DND-41 (cell line): ENCODE data around the gene SLC2A13.

ENCODE experiments used
- ATAC-seq: fragments of 200-7000 bp; cut with Tn5 transposase; 3 replicates; pipeline ENCODE4 v1.9.1; 2021; ENCODE audit warnings: low read depth; ENCODE audit not compliant: insufficient read depth
- DNase-seq: peaks from one replicate; pipeline ENCODE4 v3.0.0-alpha.2; 2020
- H2AFZ ChIP-seq: 2 replicates; pipeline ENCODE4 v1.6.0; 2012; ENCODE audit warnings: low read depth, low read length
- H3K27ac ChIP-seq: 2 replicates; pipeline ENCODE4 v1.5.1; 2012; ENCODE audit warnings: low read length, inconsistent platforms
- H3K27me3 ChIP-seq: fragments of 200-600 bp; sonication (generic); 2 replicates; pipeline ENCODE4 v1.6.0; 2012; ENCODE audit warnings: low read length, mild to moderate bottlenecking, inconsistent platforms; ENCODE audit not compliant: insufficient read depth, poor library complexity
- H3K36me3 ChIP-seq: 2 replicates; pipeline ENCODE4 v1.5.1; 2012; ENCODE audit warnings: low read length, inconsistent platforms; ENCODE audit not compliant: insufficient read depth
- H3K4me1 ChIP-seq: 2 replicates; pipeline ENCODE4 v1.5.1; 2012; ENCODE audit warnings: mild to moderate bottlenecking, low read length; ENCODE audit not compliant: insufficient read depth
- H3K4me2 ChIP-seq: 2 replicates; pipeline ENCODE4 v1.6.0; 2012; ENCODE audit warnings: mild to moderate bottlenecking, moderate library complexity, low read length, inconsistent platforms; ENCODE audit not compliant: insufficient read depth
- H3K4me3 ChIP-seq, 2 experiments: fragments of 200-600 bp in 1 of 2; shearing (Covaris generic) in 1 of 2; 2 replicates each; pipeline ENCODE4 v1.5.1; 2012 to 2016; ENCODE audit warnings: inconsistent platforms in 2 of 2, low read length in 2 of 2, mild to moderate bottlenecking in 2 of 2, low read depth in 1 of 2, moderate library complexity in 1 of 2
- H3K79me2 ChIP-seq: 2 replicates; pipeline ENCODE4 v1.6.0; 2012; ENCODE audit warnings: low read length, inconsistent platforms; ENCODE audit not compliant: insufficient read depth
- H3K9ac ChIP-seq: 2 replicates; pipeline ENCODE4 v1.6.0; 2012; ENCODE audit warnings: low read depth, mild to moderate bottlenecking, inconsistent platforms, low read length, moderate library complexity
- H3K9me3 ChIP-seq: 2 replicates; pipeline ENCODE4 v1.5.1; 2012; ENCODE audit warnings: low read length, moderate library complexity, mild to moderate bottlenecking, inconsistent platforms; ENCODE audit not compliant: insufficient read depth, severe bottlenecking
- H4K20me1 ChIP-seq: 2 replicates; pipeline ENCODE4 v1.6.0; 2012; ENCODE audit warnings: low read length; ENCODE audit not compliant: insufficient read depth
- CTCF ChIP-seq: IDR thresholded peaks from 2 replicates; pipeline ENCODE4 v1.5.1; 2012; ENCODE audit warnings: borderline replicate concordance, low read length, moderate library complexity, mild to moderate bottlenecking; ENCODE audit not compliant: poor library complexity, severe bottlenecking; ENCODE audit errors: extremely low read depth
- EZH2 ChIP-seq: IDR thresholded peaks from 3 replicates; pipeline ENCODE4 v1.6.1; 2012; ENCODE audit warnings: borderline replicate concordance, low read depth, mild to moderate bottlenecking, moderate library complexity, low read length, inconsistent platforms; ENCODE audit not compliant: severe bottlenecking

The SLC2A13 gene

GRCh38 chr12:40104461-40105264 lies 1.2 kb downstream of the SLC2A13 start:
- Histone ChIP-seq H3K27me3 (no peaks in the 10 kb centered on the region), H3K79me2 (no peaks in the 10 kb centered on the region), H3K4me2 (no peak overlapping the region), H3K9ac (no peak overlapping the region), H3K27ac (no peak overlapping the region), H2AFZ (no peak overlapping the region), H3K36me3 (no peaks in the 10 kb centered on the region), H3K4me3 (no peak overlapping the region), H3K9me3 (peaks cover 8% of the 10 kb centered on the region), H4K20me1 (no peaks in the 10 kb centered on the region), H3K4me1 (no peaks in the 10 kb centered on the region)
- no peak for ATAC-seq
- TF ChIP-seq EZH2, result no peak
- TF ChIP-seq CTCF, result no peak
- no peak for DNase-seq

- H3K27ac ChIP-seq, result no peak overlapping the region
- no peaks in the 10 kb centered on the region for H4K20me1 ChIP-seq
- DNase-seq (no peak), ATAC-seq (no peak)
- no peaks in the 10 kb centered on the region for H3K27me3 ChIP-seq
- no peak overlapping the region for H3K9ac ChIP-seq
- H3K36me3 ChIP-seq, result no peaks in the 10 kb centered on the region
- peaks cover 8% of the 10 kb centered on the region for H3K9me3 ChIP-seq
- H3K79me2 ChIP-seq, result no peaks in the 10 kb centered on the region
- TF ChIP-seq EZH2 (no peak), CTCF (no peak)
- H2AFZ ChIP-seq, result no peak overlapping the region
- H3K4me1 ChIP-seq, result no peaks in the 10 kb centered on the region
- no peak overlapping the region for H3K4me3 ChIP-seq
- H3K4me2 ChIP-seq, result no peak overlapping the region
Observed at GRCh38 chr12:40103043-40103442, 2.8 kb downstream of the SLC2A13 start.

GRCh38 chr12:40101747-40102146 lies 4.1 kb downstream of the SLC2A13 start:
- DNase-seq (no peak), ATAC-seq (no peak)
- no peak overlapping the region for H2AFZ ChIP-seq
- H3K4me3 ChIP-seq, result no peak overlapping the region
- H3K4me2 ChIP-seq, result no peak overlapping the region
- H3K79me2 ChIP-seq, result no peaks in the 10 kb centered on the region
- no peaks in the 10 kb centered on the region for H3K36me3 ChIP-seq
- no peak for TF ChIP-seq EZH2
- TF ChIP-seq CTCF, result no peak
- H3K27ac ChIP-seq, result no peak overlapping the region
- H3K27me3 ChIP-seq, result no peaks in the 10 kb centered on the region
- no peak overlapping the region for H3K9ac ChIP-seq
- H3K9me3 ChIP-seq, result peaks cover 8% of the 10 kb centered on the region
- H3K4me1 ChIP-seq, result no peaks in the 10 kb centered on the region
- no peaks in the 10 kb centered on the region for H4K20me1 ChIP-seq
